SU-DHL-6 (cell line): Measurements from ENCODE around the gene BCAS3.

Experiments
- H2AFZ ChIP-seq: fragments of 200-600 bp; sonication (generic); 2 replicates; pipeline ENCODE4 v1.6.1; 2014; ENCODE audit warnings: low read depth, mild to moderate bottlenecking, moderate library complexity, mixed read lengths, antibody characterized with exemption, low read length; ENCODE audit not compliant: severe bottlenecking
- H3F3A ChIP-seq: fragments of 200-600 bp; shearing (Covaris generic); 2 replicates; pipeline ENCODE4 v1.6.0; 2016; ENCODE audit warnings: antibody characterized with exemption, mild to moderate bottlenecking; ENCODE audit not compliant: insufficient read depth
- H3K27ac ChIP-seq: fragments of 200-600 bp; sonication (generic); 2 replicates; pipeline ENCODE4 v1.5.1; 2016; ENCODE audit warnings: low read depth, mild to moderate bottlenecking, low read length, moderate library complexity, mixed read lengths
- H3K27me3 ChIP-seq: fragments of 200-600 bp; sonication (generic), shearing (Covaris generic); 2 replicates; pipeline ENCODE4 v1.6.0; 2014; ENCODE audit warnings: mild to moderate bottlenecking, low read length
- H3K36me3 ChIP-seq: fragments of 200-600 bp; sonication (generic); 2 replicates; pipeline ENCODE4 v1.6.1; 2014; ENCODE audit warnings: mild to moderate bottlenecking, low read length, mixed read lengths
- H3K4me2 ChIP-seq: fragments of 300-600, 200-600 bp; shearing (Covaris generic), sonication (generic); 2 replicates; pipeline ENCODE4 v1.6.0; 2014; ENCODE audit warnings: low read length, low read depth, mild to moderate bottlenecking; ENCODE audit not compliant: poor library complexity, severe bottlenecking
- H3K4me3 ChIP-seq: fragments of 200-600 bp; sonication (generic); 2 replicates; pipeline ENCODE4 v1.5.1; 2014; ENCODE audit warnings: antibody characterized with exemption, low read length, mild to moderate bottlenecking, mixed read lengths; ENCODE audit not compliant: insufficient read depth, poor library complexity, severe bottlenecking
- H3K79me2 ChIP-seq: fragments of 200-600 bp; sonication (generic); 2 replicates; pipeline ENCODE4 v1.6.1; 2014; ENCODE audit warnings: mild to moderate bottlenecking, low read length, moderate library complexity; ENCODE audit not compliant: insufficient read depth
- H3K9ac ChIP-seq: fragments of 200-600 bp; sonication (generic); 2 replicates; pipeline ENCODE4 v1.7.0; 2014; ENCODE audit warnings: mild to moderate bottlenecking, low read length
- H3K9me2 ChIP-seq: fragments of 200-600 bp; sonication (generic); replicated peaks from 2 replicates; pipeline ENCODE4 v1.6.1; 2014; ENCODE audit warnings: low read length; ENCODE audit not compliant: insufficient read depth
- H3K9me3 ChIP-seq: fragments of 200-600 bp; sonication (generic); 2 replicates; pipeline ENCODE4 v1.6.1; 2014; ENCODE audit warnings: low read length, mixed read lengths; ENCODE audit not compliant: insufficient read depth
- H4K20me1 ChIP-seq: fragments of 200-600 bp; sonication (generic); 2 replicates; pipeline ENCODE4 v1.6.1; 2014; ENCODE audit warnings: low read depth, mild to moderate bottlenecking, antibody characterized with exemption, low read length, moderate library complexity, mixed read lengths
- CTCF ChIP-seq: fragments of 200-600 bp; sonication (generic); IDR thresholded peaks from one replicate; pipeline ENCODE4 v1.5.1; 2017; ENCODE audit warnings: antibody characterized with exemption, mild to moderate bottlenecking, low read length, moderate library complexity; ENCODE audit not compliant: insufficient read depth, poor library complexity, severe bottlenecking
- EZH2phosphoT487 ChIP-seq: fragments of 200-600 bp; sonication (generic), shearing (Covaris generic); conservative IDR thresholded peaks from 2 replicates; pipeline ENCODE4 v1.6.1; 2018; ENCODE audit warnings: mild to moderate bottlenecking, antibody characterized with exemption, low read length, moderate library complexity, mixed read lengths

BCAS3 gene

GRCh38 chr17:61265397-61265796 lies 587.7 kb downstream of the BCAS3 start:
- no peak for TF ChIP-seq CTCF
- no peak for TF ChIP-seq EZH2phosphoT487
- Histone ChIP-seq H3K4me2 (no peak overlapping the region), H2AFZ (no peak overlapping the region), H3K79me2 (no peaks in the 10 kb centered on the region), H3K27me3 (no peaks in the 10 kb centered on the region), H3K27ac (no peak overlapping the region), H4K20me1 (no peaks in the 10 kb centered on the region), H3K4me3 (no peak overlapping the region), H3F3A (no peaks in the 10 kb centered on the region), H3K9ac (no peak overlapping the region), H3K9me3 (no peaks in the 10 kb centered on the region), H3K9me2 (no peaks in the 10 kb centered on the region), H3K36me3 (no peaks in the 10 kb centered on the region)

GRCh38 chr17:61267847-61268246 lies 590.2 kb downstream of the BCAS3 start:
- Histone ChIP-seq H3K9ac (no peak overlapping the region), H4K20me1 (no peaks in the 10 kb centered on the region), H3K79me2 (no peaks in the 10 kb centered on the region), H3F3A (no peaks in the 10 kb centered on the region), H3K4me2 (no peak overlapping the region), H3K27ac (no peak overlapping the region), H2AFZ (no peak overlapping the region), H3K27me3 (no peaks in the 10 kb centered on the region), H3K9me2 (no peaks in the 10 kb centered on the region), H3K9me3 (no peaks in the 10 kb centered on the region), H3K4me3 (no peak overlapping the region), H3K36me3 (no peaks in the 10 kb centered on the region)
- TF ChIP-seq EZH2phosphoT487 (no peak), CTCF (no peak)

GRCh38 chr17:61275395-61275794 lies 597.7 kb downstream of the BCAS3 start:
- H4K20me1 ChIP-seq, result no peaks in the 10 kb centered on the region
- no peaks in the 10 kb centered on the region for H3K9me3 ChIP-seq
- no peak for TF ChIP-seq CTCF
- no peak for TF ChIP-seq EZH2phosphoT487
- H3K4me3 ChIP-seq, result no peak overlapping the region
- no peak overlapping the region for H2AFZ ChIP-seq
- no peaks in the 10 kb centered on the region for H3F3A ChIP-seq
- no peaks in the 10 kb centered on the region for H3K79me2 ChIP-seq
- H3K36me3 ChIP-seq, result no peaks in the 10 kb centered on the region
- H3K27ac ChIP-seq, result no peak overlapping the region
- H3K9ac ChIP-seq, result no peak overlapping the region
- no peaks in the 10 kb centered on the region for H3K27me3 ChIP-seq
- no peak overlapping the region for H3K4me2 ChIP-seq
- H3K9me2 ChIP-seq, result no peaks in the 10 kb centered on the region

GRCh38 chr17:61276806-61277205 lies 599.2 kb downstream of the BCAS3 start:
- H4K20me1 ChIP-seq, result no peaks in the 10 kb centered on the region
- H3K36me3 ChIP-seq, result no peaks in the 10 kb centered on the region
- H3K9me2 ChIP-seq, result no peaks in the 10 kb centered on the region
- no peak overlapping the region for H3K27ac ChIP-seq
- no peaks in the 10 kb centered on the region for H3K79me2 ChIP-seq
- H2AFZ ChIP-seq, result no peak overlapping the region
- no peak overlapping the region for H3K9ac ChIP-seq
- no peaks in the 10 kb centered on the region for H3K9me3 ChIP-seq
- no peaks in the 10 kb centered on the region for H3F3A ChIP-seq
- no peak for TF ChIP-seq CTCF
- no peak for TF ChIP-seq EZH2phosphoT487
- no peaks in the 10 kb centered on the region for H3K27me3 ChIP-seq
- H3K4me3 ChIP-seq, result no peak overlapping the region
- no peak overlapping the region for H3K4me2 ChIP-seq
